Measurements from ENCODE around the gene FZD7.

FZD7 gene

GRCh38 chr2:202037086-202037485, 3.4 kb downstream of the FZD7 start:
- DNase-seq (ENCODE audit: low spot score): no peak

GRCh38 chr2:202038471-202039277, 5.0 kb downstream of the FZD7 start:
- peak; percentile 41 for DNase-seq (ENCODE audit: low spot score)

- no peak for DNase-seq (ENCODE audit: low spot score)
Observed at GRCh38 chr2:202039278-202040078, 5.8 kb downstream of the FZD7 start.

DNA sequence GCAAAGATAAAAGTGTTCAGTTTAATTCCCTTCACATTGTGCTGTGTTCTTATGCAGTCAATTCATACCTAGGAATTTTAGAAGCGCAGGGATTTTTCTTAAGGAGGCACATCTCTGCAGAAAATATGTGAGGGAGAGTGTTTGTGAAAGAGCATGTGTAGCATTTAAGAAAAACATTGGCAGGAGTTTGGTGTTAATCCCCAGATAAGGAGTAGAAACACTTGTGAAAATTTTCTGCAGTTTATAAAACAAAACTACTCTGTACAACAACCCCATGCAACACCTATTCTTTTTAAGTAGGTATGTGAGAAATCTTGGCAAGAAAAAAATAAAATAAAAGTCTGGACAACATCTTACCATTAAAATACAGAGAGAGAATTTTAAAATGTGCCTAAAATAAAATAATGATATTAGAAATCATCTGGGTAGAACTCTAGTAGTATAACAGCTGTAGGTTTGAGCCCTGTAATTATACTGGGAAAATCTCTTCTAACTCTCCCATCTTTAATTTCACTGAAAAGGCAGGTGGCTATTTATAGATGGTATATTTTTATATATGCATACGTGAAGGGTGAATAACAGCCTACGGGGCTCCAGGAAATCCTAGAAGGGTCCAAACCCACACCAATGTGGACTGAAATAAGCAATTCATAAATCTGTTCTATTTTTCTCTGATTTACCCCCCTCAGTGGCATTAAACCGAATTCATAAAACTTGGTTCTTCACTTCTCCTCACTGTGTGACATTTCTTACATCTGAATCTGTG, 6.6 kb downstream of the FZD7 start:
- DNase-seq (ENCODE audit: low spot score): no peak

- DNase-seq (ENCODE audit: low spot score): no peak
Observed at GRCh38 chr2:202042444-202042843, 8.8 kb downstream of the FZD7 start.

- no peak for DNase-seq (ENCODE audit: low spot score)
Observed at GRCh38 chr2:202043475-202043874, 9.8 kb downstream of the FZD7 start.

DNA sequence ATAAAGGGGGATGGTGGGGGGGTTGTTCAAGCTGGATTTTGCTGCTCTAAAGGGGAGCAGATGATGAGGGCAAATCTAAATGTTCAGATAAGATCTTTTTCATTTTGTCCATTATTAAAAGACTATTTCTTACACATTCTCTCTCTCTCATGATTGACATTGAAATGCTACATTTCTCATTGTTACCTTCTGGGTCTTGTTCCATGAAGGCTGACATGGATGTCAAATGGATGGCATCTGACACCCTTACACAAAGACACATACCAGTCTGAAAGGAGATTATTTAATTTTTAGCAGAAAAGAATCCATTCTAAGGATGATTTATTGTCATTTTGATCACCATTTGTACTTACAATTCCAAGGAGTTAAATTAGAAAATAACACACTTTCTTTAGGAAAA, 11.1 kb downstream of the FZD7 start:
- DNase-seq (ENCODE audit: low spot score): no peak

DNA sequence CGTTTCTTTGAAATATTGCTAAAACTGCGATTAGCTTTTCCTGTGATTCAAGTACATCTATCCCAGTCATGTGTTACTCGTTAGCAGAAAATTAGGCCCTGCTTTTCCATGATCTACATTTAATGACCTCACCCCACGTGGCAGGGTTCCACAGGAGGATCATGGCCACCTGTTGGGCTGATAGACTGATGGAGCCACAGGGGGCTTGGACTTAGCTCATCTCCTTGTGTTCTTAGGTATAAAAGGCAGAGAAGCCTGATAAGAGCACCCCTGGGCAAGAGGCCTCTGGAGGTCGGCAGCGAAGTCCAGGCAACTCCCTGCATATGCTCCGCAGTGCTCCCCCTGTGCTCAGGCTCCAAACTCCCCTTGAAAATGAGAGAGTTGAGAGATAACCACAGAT, 12.9 kb downstream of the FZD7 start:
- no peak for DNase-seq (ENCODE audit: low spot score)

- DNase-seq (ENCODE audit: low spot score): no peak
Observed at GRCh38 chr2:202049092-202049728, 15.6 kb downstream of the FZD7 start.

DNA sequence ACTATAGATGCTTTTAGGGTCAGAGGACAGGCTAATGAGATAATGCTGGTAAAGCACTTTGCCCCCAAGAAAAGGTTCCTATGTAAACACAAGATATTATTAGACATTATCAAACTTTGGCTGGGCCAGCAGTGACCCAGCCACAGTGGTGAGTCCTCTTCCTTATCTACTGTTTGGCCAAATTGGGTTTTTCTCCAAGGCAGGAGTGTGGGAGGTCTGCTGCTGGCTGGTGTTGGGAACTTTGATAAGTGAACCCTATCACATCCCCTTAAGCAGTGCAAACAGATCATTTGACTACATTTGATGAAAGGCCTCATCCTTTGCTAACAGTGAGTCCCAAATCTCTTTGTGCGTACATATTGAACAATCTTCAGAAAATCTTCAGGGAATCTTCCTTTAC, 16.2 kb downstream of the FZD7 start:
- DNase-seq (ENCODE audit: low spot score): no peak

DNA sequence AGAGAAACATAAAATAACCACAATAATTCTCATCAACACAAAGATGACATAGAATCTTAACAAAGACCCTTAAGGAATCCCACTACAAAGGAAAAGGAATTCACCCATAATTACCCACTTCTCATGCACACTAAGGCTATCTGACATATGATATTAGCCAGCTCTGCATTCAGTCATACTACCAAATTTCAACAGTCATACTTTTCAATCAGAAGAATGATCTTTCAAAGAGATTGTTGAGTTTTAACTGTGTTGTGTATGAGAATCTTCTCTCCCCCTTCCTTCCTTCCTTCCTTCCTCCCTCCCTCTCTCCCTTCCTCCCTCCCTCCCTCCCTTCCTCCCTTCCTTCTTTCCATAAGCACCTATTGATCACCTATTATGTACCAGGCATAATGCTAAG, 17.0 kb downstream of the FZD7 start:
- DNase-seq (ENCODE audit: low spot score): no peak

DNA sequence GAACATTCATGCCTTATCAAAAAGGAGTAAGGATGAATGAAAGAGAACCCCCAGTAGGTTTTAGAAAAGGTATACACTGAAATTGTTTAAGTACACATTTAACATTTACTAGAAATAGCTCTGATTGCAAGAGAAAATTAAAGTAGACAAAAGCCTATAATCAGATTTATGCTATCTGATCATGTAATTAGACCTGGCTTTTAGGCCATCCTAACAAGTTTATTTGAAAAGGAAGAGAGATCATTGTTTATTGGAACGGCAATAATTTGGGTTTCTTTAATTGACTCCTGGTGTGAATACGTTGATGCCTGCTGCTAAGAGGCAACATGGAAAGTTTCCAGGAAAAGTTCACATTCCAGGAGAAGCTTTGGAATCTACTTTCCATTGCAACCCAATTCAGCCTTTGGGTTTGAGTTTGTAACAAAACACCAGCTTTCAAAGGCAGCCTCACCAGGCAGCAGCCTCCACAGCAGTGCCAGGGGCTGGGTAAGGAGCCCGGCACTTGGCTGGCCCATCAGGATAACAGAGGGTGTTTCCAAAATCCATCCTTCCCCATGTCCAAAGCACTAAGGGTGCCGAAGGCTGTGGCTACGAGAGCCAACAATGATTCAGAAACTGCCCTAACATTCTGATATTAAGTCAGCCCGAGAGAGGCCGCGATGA, 18.0 kb downstream of the FZD7 start:
- no peak for DNase-seq (ENCODE audit: low spot score)

- no peak for DNase-seq (ENCODE audit: low spot score)
Observed at GRCh38 chr2:202052235-202052634, 18.6 kb downstream of the FZD7 start.

GRCh38 chr2:202054679-202055078, 21.0 kb downstream of the FZD7 start:
- DNase-seq (ENCODE audit: low spot score): no peak

GRCh38 chr2:202056611-202057010, 23.0 kb downstream of the FZD7 start:
- no peak for DNase-seq (ENCODE audit: low spot score)

GRCh38 chr2:202060218-202060617, 26.6 kb downstream of the FZD7 start:
- no peak for DNase-seq (ENCODE audit: low spot score)

- no peak for DNase-seq (ENCODE audit: low spot score)
Observed at GRCh38 chr2:202061695-202062094, 28.0 kb downstream of the FZD7 start.

DNA sequence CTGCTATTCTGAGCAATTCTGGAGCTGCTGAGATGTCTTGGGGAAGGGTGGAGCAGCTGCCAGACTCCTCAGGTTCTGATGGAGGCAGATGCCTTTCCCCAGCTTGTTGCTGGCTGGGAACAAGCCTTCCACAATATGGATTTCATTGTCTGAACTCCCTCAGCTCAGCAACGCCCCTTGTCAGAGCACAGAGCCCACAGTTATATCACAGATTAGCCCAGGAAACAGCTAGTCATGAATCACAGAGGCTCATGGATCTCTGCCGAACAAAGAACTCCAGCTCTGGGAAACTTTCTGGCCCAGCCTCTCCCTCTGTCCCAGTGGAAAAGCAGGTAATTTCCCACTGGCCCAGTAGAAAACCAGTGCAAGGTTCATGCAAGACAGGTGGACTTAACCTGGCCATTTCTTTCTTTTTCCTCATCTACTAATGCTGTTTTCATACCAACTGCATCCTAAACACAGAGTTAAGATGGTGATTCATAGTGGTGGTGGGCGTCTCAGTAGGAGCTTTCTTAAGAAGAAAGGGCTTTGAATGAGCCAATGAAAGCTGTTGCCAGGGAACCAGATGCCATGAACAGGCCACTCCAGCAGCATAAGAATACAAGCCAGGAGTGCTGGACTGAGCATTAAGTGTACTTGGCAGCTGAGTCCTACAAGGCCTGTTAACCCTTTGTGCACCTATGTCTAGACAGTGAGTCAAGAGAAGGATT, 30.7 kb downstream of the FZD7 start:
- peak; percentile 66 for DNase-seq (ENCODE audit: low spot score)

GRCh38 chr2:202064881-202065230, 31.2 kb downstream of the FZD7 start:
- no peak for DNase-seq (ENCODE audit: low spot score)

- no peak for DNase-seq (ENCODE audit: low spot score)
Observed at GRCh38 chr2:202065876-202066275, 32.2 kb downstream of the FZD7 start.

GRCh38 chr2:202066875-202067274, 33.2 kb downstream of the FZD7 start:
- DNase-seq (ENCODE audit: low spot score): no peak

All from iPS-NIHi11 (cell line).